Neutrophil (primary cell): Measurements from ENCODE around the gene CD99.

ENCODE experiments used
- H3K27ac ChIP-seq: fragments of 200-600 bp; sonication (generic); 2 replicates; pipeline ENCODE4 v1.5.1; 2016; ENCODE audit warnings: mild to moderate bottlenecking, moderate library complexity
- H3K27me3 ChIP-seq: fragments of 200-600 bp; sonication (generic); 2 replicates; pipeline ENCODE4 v1.6.0; 2016; ENCODE audit warnings: mild to moderate bottlenecking
- H3K36me3 ChIP-seq: fragments of 200-600 bp; sonication (generic); 2 replicates; pipeline ENCODE4 v1.5.1; 2017
- H3K4me1 ChIP-seq, 2 experiments: fragments of 200-600 bp in 1 of 2; sonication (generic) in 1 of 2; 1 replicate in 1 of 2; 2 replicates in 1 of 2; pipeline versions ENCODE4 v1.5.1 to v1.6.1; 2013 to 2016; ENCODE audit warnings: low read depth in 1 of 2, low read length in 1 of 2, mild to moderate bottlenecking in 1 of 2, moderate library complexity in 1 of 2; ENCODE audit not compliant: control insufficient read depth in 1 of 2, insufficient read depth in 1 of 2
- H3K4me3 ChIP-seq, 2 experiments: fragments of 200-600 bp in 1 of 2; sonication (generic) in 1 of 2; 1 replicate in 1 of 2; 2 replicates in 1 of 2; pipeline ENCODE4 v1.5.1; 2013 to 2016; ENCODE audit warnings: low read depth in 1 of 2, low read length in 1 of 2, mild to moderate bottlenecking in 1 of 2, moderate library complexity in 1 of 2
- H3K9me3 ChIP-seq: fragments of 200-600 bp; sonication (generic); 2 replicates; pipeline ENCODE4 v1.5.1; 2016
- CTCF ChIP-seq: fragments of 200-600 bp; sonication (generic); IDR thresholded peaks from 2 replicates; pipeline ENCODE4 v1.5.1; 2016; ENCODE audit warnings: antibody characterized with exemption

Gene CD99

GRCh38 chrX:2647627-2648026, 43.5 kb upstream of the CD99 start:
- Histone ChIP-seq H3K9me3 (no peaks in the 10 kb centered on the region), H3K36me3 (peaks cover 7% of the 10 kb centered on the region), H3K4me3 (no peak overlapping the region), H3K4me1 (peaks cover 2 to 13% of the 10 kb centered on the region in 2 experiments), H3K27me3 (no peaks in the 10 kb centered on the region), H3K27ac (no peak overlapping the region)
- TF ChIP-seq CTCF, result no peak

- H3K9me3 ChIP-seq, result no peaks in the 10 kb centered on the region
- no peaks in the 10 kb centered on the region for H3K4me1 ChIP-seq
- peaks cover 7% of the 10 kb centered on the region for H3K36me3 ChIP-seq
- H3K4me3 ChIP-seq, result no peak overlapping the region
- no peak for TF ChIP-seq CTCF
- H3K27me3 ChIP-seq, result no peaks in the 10 kb centered on the region
- H3K27ac ChIP-seq, result no peak overlapping the region
These were observed 41.1 kb upstream of the CD99 start for GRCh38 chrX:2650037-2650436.

GRCh38 chrX:2650865-2651264, 40.2 kb upstream of the CD99 start:
- Histone ChIP-seq H3K4me1 (no peaks in the 10 kb centered on the region), H3K27ac (no peak overlapping the region), H3K36me3 (peaks cover 7% of the 10 kb centered on the region), H3K9me3 (no peaks in the 10 kb centered on the region), H3K4me3 (no peak overlapping the region), H3K27me3 (no peaks in the 10 kb centered on the region)
- TF ChIP-seq CTCF, result no peak

GRCh38 chrX:2652106-2652505, 39.0 kb upstream of the CD99 start:
- Histone ChIP-seq H3K36me3 (peaks cover 7% of the 10 kb centered on the region), H3K4me1 (no peaks in the 10 kb centered on the region), H3K9me3 (no peaks in the 10 kb centered on the region), H3K27ac (no peak overlapping the region), H3K27me3 (no peaks in the 10 kb centered on the region), H3K4me3 (no peak overlapping the region)
- TF ChIP-seq CTCF, result no peak

- Histone ChIP-seq H3K9me3 (no peaks in the 10 kb centered on the region), H3K27ac (no peak overlapping the region), H3K4me1 (peaks cover 0 to 4% of the 10 kb centered on the region in 2 experiments), H3K4me3 (no peak overlapping the region), H3K36me3 (no peaks in the 10 kb centered on the region), H3K27me3 (no peaks in the 10 kb centered on the region)
- TF ChIP-seq CTCF, result no peak
These were observed 36.4 kb upstream of the CD99 start for GRCh38 chrX:2654436-2655340.
